COLO668 (cell line): ENCODE measurements around the gene NUP42.

Experiments used
- DNase-seq: peaks from one replicate; lab custom pipeline; 2025; ENCODE audit not compliant: unreplicated experiment; lab: John Stamatoyannopoulos, UW

The NUP42 gene

GRCh38 chr7:23234569-23235296 lies 52.9 kb downstream of the NUP42 start:
- DNase-seq: no peak

GRCh38 chr7:23235813-23236221 lies 54.0 kb downstream of the NUP42 start:
- no peak for DNase-seq

- DNase-seq: no peak
Measured at GRCh38 chr7:23237000-23237399, 55.2 kb downstream of the NUP42 start.

GRCh38 chr7:23238983-23239652 lies 57.3 kb downstream of the NUP42 start:
- no peak for DNase-seq

GRCh38 chr7:23239698-23240097 lies 57.9 kb downstream of the NUP42 start:
- DNase-seq: no peak

GRCh38 chr7:23242321-23242720 lies 60.5 kb downstream of the NUP42 start:
- no peak for DNase-seq

GRCh38 chr7:23242935-23243334 lies 61.1 kb downstream of the NUP42 start:
- no peak for DNase-seq

- no peak for DNase-seq
Measured at GRCh38 chr7:23246555-23246954, 64.7 kb downstream of the NUP42 start, which contains the start of gene GPNMB. TSS of gene GPNMB (plus strand) at chr7:23246775. CDS start at chr7:23246858, 83 bp downstream.

GRCh38 chr7:23247046-23247602 lies 65.3 kb downstream of the NUP42 start:
- DNase-seq: no peak

GRCh38 chr7:23247603-23248335 lies 65.9 kb downstream of the NUP42 start:
- no peak for DNase-seq

GRCh38 chr7:23249486-23249885 lies 67.6 kb downstream of the NUP42 start:
- no peak for DNase-seq
